ENCODE measurements around the gene OR51B4. TPM values are rescaled to one million over a fixed set of nuclear protein-coding genes. Genes with fewer than 3 reads are reported as not detected.
"Not testable (repeated sequence)": the region's sequence is repeated elsewhere in the genome, so short reads cannot be mapped to it uniquely, and the experiment has no call there.

The OR51B4 gene
- polyA plus RNA-seq, 1 donor from 2014 or later, result not detected

- Histone ChIP-seq H3K27me3 (ENCODE audit: insufficient read depth, low read depth, low read length) (no peaks in the 10 kb centered on the region), H3K9ac (ENCODE audit: low read length) (no peak overlapping the region), H3K4me2 (ENCODE audit: low read length) (no peak overlapping the region), H3K4me3 (ENCODE audit: low read length) (no peak overlapping the region), H3K79me2 (replicated peaks; ENCODE audit: insufficient read depth, low read length) (no peaks in the 10 kb centered on the region), H4K20me1 (ENCODE audit: insufficient read depth) (no peaks in the 10 kb centered on the region), H2AFZ (ENCODE audit: low read depth, low read length) (no peak overlapping the region), H3K9me3 (ENCODE audit: low read length) (no peaks in the 10 kb centered on the region), H3K27ac (ENCODE audit: low read length) (no peak overlapping the region), H3K9me2 (ENCODE audit: insufficient read depth, low read length) (no peaks in the 10 kb centered on the region), H3K36me3 (ENCODE audit: insufficient read depth, low read length) (no peaks in the 10 kb centered on the region), H3F3A (ENCODE audit: insufficient read depth, low read length, poor library complexity, severe bottlenecking) (no peaks in the 10 kb centered on the region)
- no peak for TF ChIP-seq MXI1 (conservative IDR thresholded peaks at IDR 0.05; ENCODE audit: poor library complexity, severe bottlenecking)
- no peak for TF ChIP-seq EZH2 (IDR thresholded peaks at IDR 0.05; ENCODE audit: borderline replicate concordance, insufficient read depth, low read length, poor library complexity, severe bottlenecking)
- no peak for TF ChIP-seq TAF1 (IDR thresholded peaks at IDR 0.05; ENCODE audit: low read depth)
- TF ChIP-seq RAD21 (conservative IDR thresholded peaks at IDR 0.05), result no peak
- TF ChIP-seq CTCF (IDR thresholded peaks at IDR 0.05; ENCODE audit: poor library complexity, severe bottlenecking), result no peak
- TF ChIP-seq SMC3 (conservative IDR thresholded peaks at IDR 0.05; ENCODE audit: poor library complexity), result no peak
- TF ChIP-seq POLR2AphosphoS5 (IDR thresholded peaks at IDR 0.05), result no peak
- TF ChIP-seq REST (IDR thresholded peaks at IDR 0.05; ENCODE audit: borderline replicate concordance), result no peak
- no peak for TF ChIP-seq EP300 (conservative IDR thresholded peaks at IDR 0.05; ENCODE audit: poor library complexity, severe bottlenecking)
These were observed 38.1 kb upstream of the OR51B4 start for GRCh38 chr11:5339771-5340322.

- not testable (repeated sequence) for H2AFZ ChIP-seq (ENCODE audit: low read depth, low read length); H3K4me2 ChIP-seq (ENCODE audit: low read length); H3K4me3 ChIP-seq (ENCODE audit: low read length); H3K9ac ChIP-seq (ENCODE audit: low read length); H3F3A ChIP-seq (ENCODE audit: insufficient read depth, low read length, poor library complexity, severe bottlenecking); H3K36me3 ChIP-seq (ENCODE audit: insufficient read depth, low read length); H3K79me2 ChIP-seq (replicated peaks; ENCODE audit: insufficient read depth, low read length); H3K27ac ChIP-seq (ENCODE audit: low read length); H4K20me1 ChIP-seq (ENCODE audit: insufficient read depth); H3K9me3 ChIP-seq (ENCODE audit: low read length); H3K9me2 ChIP-seq (ENCODE audit: insufficient read depth, low read length); H3K27me3 ChIP-seq (ENCODE audit: insufficient read depth, low read depth, low read length)
These were observed 35.5 kb upstream of the OR51B4 start for GRCh38 chr11:5337253-5337652.

GRCh38 chr11:5336331-5336730 is 34.6 kb upstream of the OR51B4 start:
- no peak for TF ChIP-seq CTCF (IDR thresholded peaks at IDR 0.05; ENCODE audit: poor library complexity, severe bottlenecking)
- no peak for TF ChIP-seq SMC3 (conservative IDR thresholded peaks at IDR 0.05; ENCODE audit: poor library complexity)
- TF ChIP-seq RAD21 (conservative IDR thresholded peaks at IDR 0.05), result no peak
- no peak for TF ChIP-seq TAF1 (IDR thresholded peaks at IDR 0.05; ENCODE audit: low read depth)
- TF ChIP-seq EP300 (conservative IDR thresholded peaks at IDR 0.05; ENCODE audit: poor library complexity, severe bottlenecking), result no peak
- TF ChIP-seq MXI1 (conservative IDR thresholded peaks at IDR 0.05; ENCODE audit: poor library complexity, severe bottlenecking), result no peak
- TF ChIP-seq REST (IDR thresholded peaks at IDR 0.05; ENCODE audit: borderline replicate concordance), result no peak
- no peak for TF ChIP-seq EZH2 (IDR thresholded peaks at IDR 0.05; ENCODE audit: borderline replicate concordance, insufficient read depth, low read length, poor library complexity, severe bottlenecking)
- no peak for TF ChIP-seq POLR2AphosphoS5 (IDR thresholded peaks at IDR 0.05)
- no peaks in the 10 kb centered on the region for H3K27me3 ChIP-seq (ENCODE audit: insufficient read depth, low read depth, low read length)

More at GRCh38 chr11:5336331-5336730, 34.6 kb upstream of the OR51B4 start:
- Histone ChIP-seq H3K36me3 (ENCODE audit: insufficient read depth, low read length) (no peaks in the 10 kb centered on the region), H3K4me2 (ENCODE audit: low read length) (no peak overlapping the region), H3K79me2 (replicated peaks; ENCODE audit: insufficient read depth, low read length) (no peaks in the 10 kb centered on the region), H2AFZ (ENCODE audit: low read depth, low read length) (no peak overlapping the region), H3K9me2 (ENCODE audit: insufficient read depth, low read length) (no peaks in the 10 kb centered on the region), H3K9ac (ENCODE audit: low read length) (no peak overlapping the region), H3F3A (ENCODE audit: insufficient read depth, low read length, poor library complexity, severe bottlenecking) (no peaks in the 10 kb centered on the region), H4K20me1 (ENCODE audit: insufficient read depth) (no peaks in the 10 kb centered on the region), H3K27ac (ENCODE audit: low read length) (no peak overlapping the region), H3K4me3 (ENCODE audit: low read length) (no peak overlapping the region), H3K9me3 (ENCODE audit: low read length) (no peaks in the 10 kb centered on the region)
